ENCODE data around the gene FCN1. TPM values are rescaled to one million over a fixed set of nuclear protein-coding genes. Genes with fewer than 3 reads are reported as not detected.

The FCN1 gene
- total and polyA plus RNA-seq, 2 of the 8 experiments (the other 6 are each of a cell fraction or from before 2014, with no cell fraction given), result not detected

GRCh38 chr9:134949681-134950385, 32.1 kb upstream of the FCN1 start (continued):
- TF ChIP-seq CHD7 (IDR thresholded peaks at IDR 0.05; ENCODE audit: insufficient replicate concordance, low read length) (no peak), SUZ12 (IDR thresholded peaks at IDR 0.05; ENCODE audit: low read length) (no peak), POLR2AphosphoS5 (IDR thresholded peaks at IDR 0.05; ENCODE audit: low read depth, low read length) (no peak), SIRT6 (IDR thresholded peaks at IDR 0.05; ENCODE audit: low read length) (no peak), SP2 (IDR thresholded peaks at IDR 0.05; ENCODE audit: low read length) (no peak), TEAD4 (IDR thresholded peaks at IDR 0.05; ENCODE audit: low read depth, low read length) (no peak), RXRA (IDR thresholded peaks at IDR 0.05; ENCODE audit: insufficient read depth, low read depth, low read length) (no peak), CBX5 (IDR thresholded peaks at IDR 0.05; ENCODE audit: low read depth, low read length) (no peak), EP300 (IDR thresholded peaks at IDR 0.05; ENCODE audit: borderline replicate concordance in 1 of 2, low read depth in 2 of 2, low read length in 2 of 2) (no peak)
- TF ChIP-seq, protein P1, sequence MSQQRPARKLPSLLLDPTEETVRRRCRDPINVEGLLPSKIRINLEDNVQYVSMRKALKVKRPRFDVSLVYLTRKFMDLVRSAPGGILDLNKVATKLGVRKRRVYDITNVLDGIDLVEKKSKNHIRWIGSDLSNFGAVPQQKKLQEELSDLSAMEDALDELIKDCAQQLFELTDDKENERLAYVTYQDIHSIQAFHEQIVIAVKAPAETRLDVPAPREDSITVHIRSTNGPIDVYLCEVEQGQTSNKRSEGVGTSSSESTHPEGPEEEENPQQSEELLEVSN (IDR thresholded peaks at IDR 0.05), result no peak

Data from H1 (cell line).